Hepatocyte (in vitro differentiated cells): ENCODE measurements around the gene NANOS3. TPM values are rescaled to one million over a fixed set of nuclear protein-coding genes. Genes with fewer than 3 reads are reported as not detected.

Experiments
- DNase-seq: peaks from one replicate; pipeline ENCODE4 v3.0.0-alpha.2; 2016; ENCODE audit warnings: low spot score
- H2AFZ ChIP-seq: fragments of 200-600 bp; sonication (generic); 2 replicates; pipeline ENCODE4 v1.6.0; 2016; ENCODE audit warnings: antibody characterized with exemption, mild to moderate bottlenecking
- H3K27ac ChIP-seq: fragments of 200-600 bp; sonication (generic); 2 replicates; pipeline ENCODE4 v1.5.1; 2016; ENCODE audit warnings: mild to moderate bottlenecking
- H3K27me3 ChIP-seq: fragments of 200-600 bp; sonication (generic); 2 replicates; pipeline ENCODE4 v1.6.1; 2016
- H3K36me3 ChIP-seq: fragments of 200-600 bp; sonication (generic); replicated peaks from 2 replicates; pipeline ENCODE4 v1.5.1; 2016; ENCODE audit warnings: low read depth; ENCODE audit not compliant: insufficient read depth
- H3K4me1 ChIP-seq: fragments of 200-600 bp; sonication (generic); 2 replicates; pipeline ENCODE4 v1.5.1; 2016; ENCODE audit warnings: mild to moderate bottlenecking, moderate library complexity; ENCODE audit not compliant: insufficient read depth
- H3K4me2 ChIP-seq: fragments of 200-600 bp; sonication (generic); 2 replicates; pipeline ENCODE4 v1.6.0; 2016
- H3K4me3 ChIP-seq: fragments of 200-600 bp; sonication (generic); 2 replicates; pipeline ENCODE4 v1.5.1; 2016; ENCODE audit warnings: mild to moderate bottlenecking
- H3K79me2 ChIP-seq: fragments of 200-600 bp; sonication (generic); 2 replicates; pipeline ENCODE4 v1.6.0; 2017; ENCODE audit warnings: mild to moderate bottlenecking
- H3K9me2 ChIP-seq: fragments of 200-600 bp; sonication (generic); replicated peaks from 2 replicates; pipeline ENCODE4 v1.6.0; 2017; ENCODE audit warnings: mild to moderate bottlenecking; ENCODE audit not compliant: insufficient read depth
- H3K9me3 ChIP-seq: fragments of 200-600 bp; sonication (generic); 2 replicates; pipeline ENCODE4 v1.5.1; 2016; ENCODE audit warnings: low read depth, mild to moderate bottlenecking
- H4K20me1 ChIP-seq: fragments of 200-600 bp; sonication (generic); 2 replicates; pipeline ENCODE4 v1.6.0; 2016; ENCODE audit warnings: mild to moderate bottlenecking; ENCODE audit not compliant: insufficient read depth, poor library complexity, severe bottlenecking
- EZH2 ChIP-seq: fragments of 200-600 bp; sonication (generic); IDR thresholded peaks from 2 replicates; pipeline ENCODE4 v1.6.1; 2016; ENCODE audit warnings: antibody characterized with exemption, mild to moderate bottlenecking, borderline replicate concordance
- EZH2phosphoT487 ChIP-seq: fragments of 200-600 bp; sonication (generic); IDR thresholded peaks from one replicate; pipeline ENCODE4 v1.6.1; 2018; ENCODE audit warnings: antibody characterized with exemption, mild to moderate bottlenecking, low read depth, moderate library complexity; ENCODE audit not compliant: unreplicated experiment, severe bottlenecking
- WGBS: methylation state at CpG from one replicate; pipeline ENCODE4 v1.1.6; 2016; ENCODE audit warnings: low lambda C conversion rate; ENCODE audit errors: missing lambda C conversion rate; 5-methylcytosine and 5-hydroxymethylcytosine counted together
- polyA plus RNA-seq: library from polyadenylated mRNA; unstranded; fragments of >200 nt; fragmentation: Nextera tagmentation; extraction: Ambion mirVana; gene quantifications from 2 replicates; pipeline ENCODE4 v1.2.1, GENCODE V29; 2016
- total RNA-seq: library from RNA; depleted of rRNA; stranded (reverse); fragments of >200 nt; gene quantifications from 2 replicates; pipeline ENCODE4 v1.2.3, GENCODE V29; 2014
- TF ChIP-seq, protein P1 (sequence below): fragments of 200-600 bp; sonication (generic); IDR thresholded peaks from 2 replicates; pipeline ENCODE4 v1.5.1; 2016; ENCODE audit warnings: antibody characterized with exemption, mild to moderate bottlenecking; ENCODE audit not compliant: poor library complexity

The NANOS3 gene
- total and polyA plus RNA-seq, 2 experiments from 2014 or later, result 0.60 to 2.1 TPM

DNA sequence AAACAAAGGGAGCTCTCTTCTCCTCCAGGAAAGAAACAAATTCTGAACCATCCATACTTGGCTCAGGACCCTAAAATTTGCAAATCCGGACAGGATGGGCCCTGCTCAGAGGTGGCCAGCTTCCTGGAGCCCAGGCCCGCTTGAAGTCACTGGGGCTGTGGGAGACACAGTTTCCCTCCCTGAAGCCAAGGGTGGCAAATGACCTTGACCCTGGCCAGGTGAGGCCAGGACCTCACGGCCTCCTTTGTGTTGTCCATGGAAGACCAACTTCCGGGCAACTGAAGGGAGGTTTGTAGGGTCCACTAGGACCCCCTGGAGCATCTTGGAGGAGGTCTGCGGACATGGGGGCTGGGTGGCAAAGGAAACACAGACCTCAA is 5.5 kb downstream of the NANOS3 start:
- H3K27ac ChIP-seq, result peak overlapping the region; percentile 65
- 93% methylated on average over 5 of the region's 5 CpGs for whole genome bisulfite sequencing
- TF ChIP-seq EZH2phosphoT487 (no peak), EZH2 (no peak)
- TF ChIP-seq, protein P1, sequence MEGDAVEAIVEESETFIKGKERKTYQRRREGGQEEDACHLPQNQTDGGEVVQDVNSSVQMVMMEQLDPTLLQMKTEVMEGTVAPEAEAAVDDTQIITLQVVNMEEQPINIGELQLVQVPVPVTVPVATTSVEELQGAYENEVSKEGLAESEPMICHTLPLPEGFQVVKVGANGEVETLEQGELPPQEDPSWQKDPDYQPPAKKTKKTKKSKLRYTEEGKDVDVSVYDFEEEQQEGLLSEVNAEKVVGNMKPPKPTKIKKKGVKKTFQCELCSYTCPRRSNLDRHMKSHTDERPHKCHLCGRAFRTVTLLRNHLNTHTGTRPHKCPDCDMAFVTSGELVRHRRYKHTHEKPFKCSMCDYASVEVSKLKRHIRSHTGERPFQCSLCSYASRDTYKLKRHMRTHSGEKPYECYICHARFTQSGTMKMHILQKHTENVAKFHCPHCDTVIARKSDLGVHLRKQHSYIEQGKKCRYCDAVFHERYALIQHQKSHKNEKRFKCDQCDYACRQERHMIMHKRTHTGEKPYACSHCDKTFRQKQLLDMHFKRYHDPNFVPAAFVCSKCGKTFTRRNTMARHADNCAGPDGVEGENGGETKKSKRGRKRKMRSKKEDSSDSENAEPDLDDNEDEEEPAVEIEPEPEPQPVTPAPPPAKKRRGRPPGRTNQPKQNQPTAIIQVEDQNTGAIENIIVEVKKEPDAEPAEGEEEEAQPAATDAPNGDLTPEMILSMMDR, result no peak
- no peaks in the 10 kb centered on the region for H3K27me3 ChIP-seq
- H2AFZ ChIP-seq, result no peak overlapping the region
- H3K9me3 ChIP-seq, result no peaks in the 10 kb centered on the region
- no peak overlapping the region for H3K4me2 ChIP-seq
- no peaks in the 10 kb centered on the region for H3K79me2 ChIP-seq
- H4K20me1 ChIP-seq, result no peaks in the 10 kb centered on the region
- peaks cover 19% of the 10 kb centered on the region for H3K4me1 ChIP-seq
- no peaks in the 10 kb centered on the region for H3K36me3 ChIP-seq
- no peak overlapping the region for H3K4me3 ChIP-seq
- no peaks in the 10 kb centered on the region for H3K9me2 ChIP-seq
- DNase-seq, result no peak

DNA sequence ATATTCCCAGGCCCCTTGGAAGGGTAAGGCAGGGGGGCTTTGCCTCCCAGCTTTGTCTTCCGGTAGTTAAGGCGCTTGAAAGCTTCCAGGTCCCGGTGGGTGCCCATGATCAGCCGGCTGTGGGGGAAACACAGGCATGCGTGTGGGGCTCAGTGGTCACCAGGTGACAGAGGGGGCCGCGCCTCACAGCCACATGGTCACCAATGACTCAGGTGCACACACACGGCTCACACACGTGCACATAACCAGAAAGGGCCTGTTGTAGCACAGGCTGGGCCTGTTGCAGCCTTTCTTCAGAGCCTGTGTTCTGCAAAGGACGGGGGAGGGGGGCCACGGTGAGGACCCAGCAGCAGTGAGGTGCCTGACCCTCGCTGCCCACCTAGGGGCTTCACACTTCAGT is 5.9 kb downstream of the NANOS3 start:
- H3K4me3 ChIP-seq, result no peak overlapping the region
- H3K9me2 ChIP-seq, result no peaks in the 10 kb centered on the region
- WGBS, result 92% methylated on average over 8 of the region's 12 CpGs
- DNase-seq, result no peak
- H3K9me3 ChIP-seq, result no peaks in the 10 kb centered on the region
- no peaks in the 10 kb centered on the region for H4K20me1 ChIP-seq
- TF ChIP-seq EZH2phosphoT487 (no peak), EZH2 (no peak)
- TF ChIP-seq, protein P1, result no peak
- no peaks in the 10 kb centered on the region for H3K79me2 ChIP-seq
- peaks cover 19% of the 10 kb centered on the region for H3K4me1 ChIP-seq
- H2AFZ ChIP-seq, result no peak overlapping the region
- H3K36me3 ChIP-seq, result no peaks in the 10 kb centered on the region
- H3K27ac ChIP-seq, result no peak overlapping the region
- no peak overlapping the region for H3K4me2 ChIP-seq
- no peaks in the 10 kb centered on the region for H3K27me3 ChIP-seq

DNA sequence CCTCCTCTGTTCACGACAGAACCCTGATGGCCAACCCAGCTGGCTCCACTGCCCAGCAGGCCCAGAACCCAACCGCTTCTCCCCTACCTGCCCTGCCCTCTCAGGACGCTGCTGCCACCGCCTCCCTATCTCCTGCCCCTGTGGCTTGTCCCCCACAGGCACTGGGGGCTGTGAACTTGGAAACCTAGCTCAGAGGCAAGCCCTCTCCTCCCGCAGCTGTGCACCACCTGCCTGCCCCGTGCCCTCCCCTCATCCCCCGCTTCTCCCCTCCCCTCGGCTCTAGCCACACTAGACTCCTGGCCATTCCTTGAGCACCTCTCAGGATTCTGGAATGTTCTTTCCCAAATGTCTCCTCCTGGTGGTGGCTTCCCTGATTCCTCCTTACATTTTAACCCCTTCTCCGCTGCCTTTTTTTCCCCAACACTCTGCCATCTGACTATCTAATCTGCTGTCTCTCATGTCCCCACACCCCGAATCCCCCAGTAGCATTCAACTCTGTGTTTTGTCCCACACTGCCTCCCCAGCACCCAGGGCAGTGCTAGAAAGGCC is 6.7 kb downstream of the NANOS3 start:
- DNase-seq, result no peak
- Histone ChIP-seq H3K79me2 (no peaks in the 10 kb centered on the region), H3K4me3 (no peak overlapping the region), H2AFZ (no peak overlapping the region), H3K9me3 (no peaks in the 10 kb centered on the region), H3K27ac (no peak overlapping the region), H3K4me1 (peaks cover 19% of the 10 kb centered on the region), H3K36me3 (no peaks in the 10 kb centered on the region), H4K20me1 (no peaks in the 10 kb centered on the region), H3K9me2 (no peaks in the 10 kb centered on the region), H3K4me2 (no peak overlapping the region), H3K27me3 (no peaks in the 10 kb centered on the region)
- 85% methylated on average over 5 of the region's 10 CpGs for WGBS
- TF ChIP-seq EZH2, result no peak
- no peak for TF ChIP-seq EZH2phosphoT487
- TF ChIP-seq, protein P1, result no peak
